Activated CD8-positive, alpha-beta T cell treated with anti-CD3 and anti-CD28 coated beads for 36 hours (primary cell): ENCODE results near the gene RNU5D-1. TPM values are rescaled to one million over a fixed set of nuclear protein-coding genes. Genes with fewer than 3 reads are reported as not detected.
A peak's percentile ranks its signal among the peaks of the same experiment; 100 is the strongest.

Experiments
- ATAC-seq: fragments of 200-7000 bp; cut with Tn5 transposase; one replicate; pipeline ENCODE4 v1.10.0; 2021; ENCODE audit warnings: mild to moderate bottlenecking, moderate library complexity
- CTCF ChIA-PET: fragments of 350-600 bp; sonication (Branson Sonifier 250); formaldehyde crosslinking; loops from one replicate; lab custom pipeline; 2021; ENCODE audit warnings: antibody characterized with exemption; lab: Charles Lee
- POLR2A ChIA-PET: fragments of 350-600 bp; sonication (Branson Sonifier 250); formaldehyde crosslinking; loops from one replicate; lab custom pipeline; 2021; ENCODE audit warnings: antibody characterized with exemption; lab: Charles Lee
- DNase-seq: peaks from one replicate; pipeline ENCODE4 v3.0.0-alpha.2; 2020
- H3K27ac Mint-ChIP-seq: one replicate; pipeline ENCODE4 v1.8.0; 2021; ENCODE audit warnings: mild to moderate bottlenecking, mixed read lengths
- H3K27me3 Mint-ChIP-seq: one replicate; pipeline ENCODE4 v1.8.0; 2021; ENCODE audit warnings: mixed read lengths
- H3K36me3 Mint-ChIP-seq: one replicate; pipeline ENCODE4 v1.8.0; 2021; ENCODE audit warnings: low read depth, mixed read lengths
- H3K4me1 Mint-ChIP-seq: one replicate; pipeline ENCODE4 v1.8.0; 2021; ENCODE audit warnings: low read depth, mixed read lengths
- H3K4me3 Mint-ChIP-seq: one replicate; pipeline ENCODE4 v1.8.0; 2021; ENCODE audit warnings: mild to moderate bottlenecking, moderate library complexity, mixed read lengths
- H3K9me3 Mint-ChIP-seq: one replicate; pipeline ENCODE4 v1.8.0; 2021; ENCODE audit warnings: mixed read lengths
- CTCF ChIP-seq: fragments of 200-600 bp; IDR thresholded peaks from one replicate; pipeline ENCODE4 v1.8.0; 2022; ENCODE audit warnings: antibody characterized with exemption, mild to moderate bottlenecking
- intact Hi-C: fragments of 100-400 bp; cut with micrococcal nuclease; formaldehyde crosslinking; loops from one replicate; pipeline ENCODE4 v1.10.0; 2022
- total RNA-seq, 2 experiments: library from RNA; stranded (reverse); gene quantifications; one replicate each; pipeline ENCODE4 v1.2.3, GENCODE V29; 2021

The RNU5D-1 gene
- total RNA-seq: not detected

GRCh38 chr1:44730741-44731512 lies at the start of gene RNU5D-1:
Gene RNU5D-1, minus strand, starts transcription at chr1:44731170.
- peaks cover 8% of the 10 kb centered on the region for H3K36me3 Mint-ChIP-seq
- CTCF ChIA-PET: interaction anchor here (0.7 to 4.6 kb wide), 24 partner anchors 9 to 575 kb away, joined by 3 to 45 read pairs (median 4); partner anchors contain the start of genes BTBD19, EIF2B3, PLK3 and PTCH2

GRCh38 chr1:44780583-44781121 lies 49.7 kb upstream of the RNU5D-1 start:
- no peaks in the 10 kb centered on the region for H3K27me3 Mint-ChIP-seq
- POLR2A ChIA-PET: interaction anchor here (0.6 to 10.7 kb wide), 7 partner anchors 8 to 59 kb away, joined by 3 to 181 read pairs (median 99); partner anchors contain the start of genes BEST4, BTBD19, DYNLT4 and PLK3
- CTCF ChIA-PET: interaction anchor here (0.7 kb wide), 1 partner anchor 19 kb away, joined by 3 read pairs; the partner anchor contains the start of gene PLK3
- no peak for TF ChIP-seq CTCF
- H3K27ac Mint-ChIP-seq: no peak overlapping the region
- no peak for DNase-seq
- H3K4me1 Mint-ChIP-seq: peaks cover 57% of the 10 kb centered on the region
- intact Hi-C loops: loop anchor here (5.0 kb wide), 1 partner anchor 37 kb away; no protein-coding TSS in a partner anchor
- H3K36me3 Mint-ChIP-seq: peaks cover 67% of the 10 kb centered on the region
- H3K4me3 Mint-ChIP-seq: no peak overlapping the region
- H3K9me3 Mint-ChIP-seq: no peaks in the 10 kb centered on the region
- ATAC-seq: no peak

More at GRCh38 chr1:44730741-44731512, at the start of gene RNU5D-1:
- peak; percentile 93 for TF ChIP-seq CTCF
- Mint-ChIP-seq H3K9me3 (no peaks in the 10 kb centered on the region), H3K4me1 (peaks cover 38% of the 10 kb centered on the region), H3K27ac (peak within 1 kb of the TSS; percentile 100), H3K27me3 (peaks cover 2% of the 10 kb centered on the region), H3K4me3 (peak within 1 kb of the TSS; percentile 61)
- DNase-seq: peak; percentile 99
- intact Hi-C loops: loop anchor here (1.0 to 5.0 kb wide), 3 partner anchors 10 to 78 kb away; partner anchors contain the start of genes BTBD19 and RPS8
- ATAC-seq: peak; percentile 84
- POLR2A ChIA-PET: interaction anchor here (0.6 to 15.4 kb wide), 76 partner anchors 11 to 1516 kb away, joined by 3 to 553 read pairs (median 5); partner anchors contain the start of genes ARMH1, BEST4, BTBD19 and DYNLT4

- intact Hi-C loops: loop anchor here (5.0 kb wide), 1 partner anchor 47 kb away; the partner anchor contains the start of gene RNU5D-1
- ChIA-PET POLR2A (interaction anchor here (1.0 to 10.7 kb wide), 11 partner anchors 10 to 57 kb away, joined by 3 to 181 read pairs (median 79); partner anchors contain the start of genes BEST4, BTBD19, DYNLT4 and PLK3), CTCF (interaction anchor here (1.7 kb wide), 1 partner anchor 48 kb away, joined by 4 read pairs; the partner anchor contains the start of gene RNU5D-1)
- Mint-ChIP-seq H3K4me1 (peaks cover 51% of the 10 kb centered on the region), H3K27me3 (no peaks in the 10 kb centered on the region), H3K27ac (peak overlapping the region; percentile 96), H3K4me3 (peak overlapping the region; percentile 91), H3K9me3 (no peaks in the 10 kb centered on the region), H3K36me3 (peaks cover 73% of the 10 kb centered on the region)
- DNase-seq: no peak
- ATAC-seq: no peak
- TF ChIP-seq CTCF: no peak
Observed at GRCh38 chr1:44778705-44779576, 48.0 kb upstream of the RNU5D-1 start.

GRCh38 chr1:44777969-44778635 lies 47.1 kb upstream of the RNU5D-1 start:
- H3K4me3 Mint-ChIP-seq: peak overlapping the region; percentile 91
- H3K27me3 Mint-ChIP-seq: no peaks in the 10 kb centered on the region
- peak overlapping the region; percentile 96 for H3K27ac Mint-ChIP-seq
- TF ChIP-seq CTCF: no peak
- peaks cover 44% of the 10 kb centered on the region for H3K4me1 Mint-ChIP-seq
- ATAC-seq: no peak
- intact Hi-C loops: loop anchor here (5.0 kb wide), 1 partner anchor 46 kb away; the partner anchor contains the start of gene RNU5D-1
- POLR2A ChIA-PET: interaction anchor here (1.0 to 10.7 kb wide), 11 partner anchors 11 to 54 kb away, joined by 3 to 181 read pairs (median 79); partner anchors contain the start of genes BEST4, BTBD19, DYNLT4 and PLK3
- H3K36me3 Mint-ChIP-seq: peaks cover 75% of the 10 kb centered on the region
- CTCF ChIA-PET: interaction anchor here (1.7 kb wide), 1 partner anchor 47 kb away, joined by 4 read pairs; the partner anchor contains the start of gene RNU5D-1
- H3K9me3 Mint-ChIP-seq: no peaks in the 10 kb centered on the region
- DNase-seq: no peak
